Epithelial cell of proximal tubule (primary cell): Measurements from ENCODE around the gene PEAK1. TPM values are rescaled to one million over a fixed set of nuclear protein-coding genes. Genes with fewer than 3 reads are reported as not detected.

Experiments
- DNase-seq: peaks from one replicate; pipeline ENCODE4 v3.0.0-alpha.2; 2011; ENCODE audit warnings: low read depth
- H3K4me3 ChIP-seq: 2 replicates; pipeline ENCODE4 v1.5.1; 2011; ENCODE audit warnings: low read depth, mild to moderate bottlenecking, low read length
- total RNA-seq: library from RNA; depleted of rRNA; stranded (reverse); fragments of >200 nt; gene quantifications from 2 replicates; pipeline ENCODE4 v1.2.3, GENCODE V29; 2015
- TF ChIP-seq, protein P1 (sequence below): conservative IDR thresholded peaks from 2 replicates; pipeline ENCODE4 v1.5.1; 2012; ENCODE audit warnings: low read depth, mild to moderate bottlenecking, low read length

PEAK1 gene
- total RNA-seq, 1 donor from 2014 or later = 8.1 TPM

DNA sequence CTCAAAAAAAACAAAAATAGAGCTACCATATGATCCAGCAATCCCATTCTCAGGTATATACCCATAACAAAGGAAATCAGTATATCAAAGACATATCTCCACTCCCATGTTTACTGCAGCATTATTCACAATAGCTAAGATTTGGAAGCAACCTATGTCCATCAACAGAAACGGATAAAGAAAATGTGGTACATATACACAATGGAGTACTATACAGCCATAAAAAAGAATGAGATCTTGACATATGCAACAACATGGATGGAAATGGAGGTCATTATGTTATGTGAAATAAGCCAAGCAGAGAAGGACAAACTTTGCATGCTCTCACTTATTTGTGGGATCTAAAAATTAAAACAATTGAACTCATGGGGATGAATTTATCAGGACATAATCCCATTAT lies 19.6 kb downstream of the PEAK1 start:
- TF ChIP-seq, protein P1, sequence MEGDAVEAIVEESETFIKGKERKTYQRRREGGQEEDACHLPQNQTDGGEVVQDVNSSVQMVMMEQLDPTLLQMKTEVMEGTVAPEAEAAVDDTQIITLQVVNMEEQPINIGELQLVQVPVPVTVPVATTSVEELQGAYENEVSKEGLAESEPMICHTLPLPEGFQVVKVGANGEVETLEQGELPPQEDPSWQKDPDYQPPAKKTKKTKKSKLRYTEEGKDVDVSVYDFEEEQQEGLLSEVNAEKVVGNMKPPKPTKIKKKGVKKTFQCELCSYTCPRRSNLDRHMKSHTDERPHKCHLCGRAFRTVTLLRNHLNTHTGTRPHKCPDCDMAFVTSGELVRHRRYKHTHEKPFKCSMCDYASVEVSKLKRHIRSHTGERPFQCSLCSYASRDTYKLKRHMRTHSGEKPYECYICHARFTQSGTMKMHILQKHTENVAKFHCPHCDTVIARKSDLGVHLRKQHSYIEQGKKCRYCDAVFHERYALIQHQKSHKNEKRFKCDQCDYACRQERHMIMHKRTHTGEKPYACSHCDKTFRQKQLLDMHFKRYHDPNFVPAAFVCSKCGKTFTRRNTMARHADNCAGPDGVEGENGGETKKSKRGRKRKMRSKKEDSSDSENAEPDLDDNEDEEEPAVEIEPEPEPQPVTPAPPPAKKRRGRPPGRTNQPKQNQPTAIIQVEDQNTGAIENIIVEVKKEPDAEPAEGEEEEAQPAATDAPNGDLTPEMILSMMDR = no peak
- DNase-seq = no peak
- H3K4me3 ChIP-seq = no peak overlapping the region

DNA sequence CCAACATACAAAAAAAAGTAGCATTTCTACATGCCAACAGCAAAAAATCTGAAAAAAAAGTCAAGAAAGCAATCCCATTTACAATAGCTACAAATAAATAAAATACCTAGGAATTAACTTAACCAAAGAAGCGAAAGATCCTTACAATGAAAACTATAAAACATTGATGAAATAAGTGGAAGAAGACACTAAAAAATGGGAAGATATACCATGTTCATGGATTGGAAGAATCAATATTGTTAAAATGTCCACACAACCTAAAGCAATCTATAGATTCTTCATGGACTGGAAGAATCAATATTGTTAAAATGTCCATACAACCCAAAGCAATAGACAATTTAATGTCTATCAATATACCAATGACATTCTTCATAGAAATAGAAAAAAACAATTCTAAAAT lies 21.0 kb downstream of the PEAK1 start:
- no peak for DNase-seq
- TF ChIP-seq, protein P1 = no peak

DNA sequence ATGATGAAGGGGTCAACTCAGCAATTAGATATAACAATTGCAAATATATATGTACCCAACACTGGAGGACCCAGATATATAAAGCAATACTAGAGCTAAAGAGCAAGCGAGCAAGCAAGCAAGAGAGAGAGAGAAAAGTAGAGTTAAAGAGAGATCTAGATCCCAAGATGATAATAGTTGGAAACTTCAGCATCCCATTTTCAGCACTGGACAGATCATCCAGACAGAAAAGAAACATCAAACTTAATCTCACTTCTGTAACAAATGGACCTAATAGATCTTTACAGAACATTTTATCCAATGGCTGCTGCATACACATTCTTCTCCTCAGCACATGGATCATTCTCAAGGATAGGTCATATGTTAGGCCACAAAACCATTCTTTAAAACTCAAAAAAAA lies 23.2 kb downstream of the PEAK1 start:
- no peak for DNase-seq
- TF ChIP-seq, protein P1 = no peak
- no peak overlapping the region for H3K4me3 ChIP-seq

More for the DNA sequence above, 21.0 kb downstream of the PEAK1 start:
- H3K4me3 ChIP-seq = no peak overlapping the region

DNA sequence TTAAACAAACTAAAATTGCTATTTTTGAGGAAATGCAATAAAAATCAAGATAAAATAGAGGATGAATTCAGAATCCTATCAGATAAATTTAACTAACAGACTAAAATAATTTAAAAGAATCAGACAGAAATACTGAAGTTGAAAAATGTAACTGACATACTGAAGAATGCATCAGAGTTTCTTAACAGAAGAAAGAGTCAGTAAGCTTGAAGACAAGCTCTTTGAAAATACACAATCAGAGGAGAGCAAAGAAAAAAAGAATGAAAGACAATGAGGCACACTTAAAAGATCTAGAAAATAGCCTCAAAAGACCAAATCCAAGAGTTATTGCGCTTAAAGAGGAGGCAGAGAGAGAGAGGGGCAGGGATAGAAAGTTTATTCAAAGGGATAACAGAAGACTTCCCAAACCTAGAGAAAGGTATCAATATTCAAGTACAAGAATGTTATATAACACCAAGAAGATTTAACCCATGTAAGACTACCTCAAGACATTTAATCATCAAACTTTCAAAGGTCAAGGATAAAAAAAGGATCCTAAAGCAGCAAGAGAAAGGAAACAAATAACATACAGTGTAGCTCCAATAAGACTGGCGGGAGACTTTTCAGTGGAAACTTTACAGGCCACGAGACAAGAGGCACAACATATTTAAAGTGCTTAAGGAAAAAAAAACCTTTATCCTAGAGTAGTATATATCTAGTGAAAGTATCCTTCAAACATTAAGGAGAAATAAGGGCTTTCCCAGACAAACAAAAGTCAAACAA lies 24.7 kb downstream of the PEAK1 start:
- TF ChIP-seq, protein P1 = no peak

DNA sequence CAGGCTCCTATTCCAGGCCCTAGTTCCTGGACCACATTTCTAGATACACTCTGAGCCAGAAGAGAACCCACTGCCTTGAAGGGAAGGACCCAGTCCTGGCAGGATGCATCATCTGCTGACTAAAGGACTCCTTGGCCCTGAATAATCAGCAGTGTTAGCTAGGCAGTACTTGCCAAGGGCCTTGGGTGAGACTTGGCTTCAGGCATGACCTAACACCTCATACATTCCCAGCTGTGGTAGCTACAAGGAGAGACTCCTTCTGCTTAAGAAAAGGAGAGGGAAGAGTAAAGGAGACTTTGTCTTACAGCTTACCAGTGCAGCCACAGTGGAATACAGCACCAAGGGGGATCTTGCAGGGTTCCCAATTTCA lies 26.4 kb downstream of the PEAK1 start:
- TF ChIP-seq, protein P1 = no peak
- no peak overlapping the region for H3K4me3 ChIP-seq
- no peak for DNase-seq

More for the DNA sequence above, 24.7 kb downstream of the PEAK1 start:
- no peak for DNase-seq
- no peak overlapping the region for H3K4me3 ChIP-seq

DNA sequence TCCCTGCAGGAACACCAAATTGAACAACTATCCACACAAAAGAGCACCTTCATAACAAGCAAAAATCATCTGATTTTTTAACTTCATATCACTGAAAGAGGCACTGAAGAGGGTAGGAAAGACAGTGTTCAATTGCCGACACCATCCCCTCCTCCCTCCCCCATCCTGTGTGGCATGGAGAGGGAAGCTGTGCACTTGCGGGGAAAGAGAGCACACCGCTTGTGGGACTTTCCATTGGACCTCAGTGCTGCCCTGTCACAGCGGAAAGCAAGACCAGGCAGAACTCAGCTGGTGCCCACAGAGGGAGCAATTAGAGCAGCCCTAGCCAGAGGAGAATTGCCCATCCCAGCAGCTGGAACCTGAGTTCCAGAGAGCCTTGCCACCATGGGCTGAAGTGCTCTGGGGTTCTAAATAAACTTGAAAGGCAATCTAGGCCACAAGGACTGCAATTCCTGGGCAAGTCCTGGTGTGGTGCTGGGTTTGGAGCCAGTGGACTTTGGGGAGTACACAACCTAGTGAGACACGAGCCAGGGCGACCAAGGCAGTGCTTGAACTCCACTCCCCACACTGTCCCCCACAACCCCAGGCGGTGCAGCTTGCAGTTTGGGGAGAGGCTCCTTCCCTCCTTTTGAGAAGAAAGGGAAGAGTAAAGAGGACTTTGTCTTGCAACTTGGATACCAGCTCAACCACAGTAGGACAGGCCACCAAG lies 27.0 kb downstream of the PEAK1 start:
- no peak overlapping the region for H3K4me3 ChIP-seq
- DNase-seq = no peak
- TF ChIP-seq, protein P1 = no peak
